GM12891 (cell line): ENCODE results near the gene SWSAP1.

Experiments
- PAX5 ChIP-seq: IDR thresholded peaks from 2 replicates; pipeline ENCODE4 v1.6.1; 2011; ENCODE audit warnings: low read length, moderate library complexity, mild to moderate bottlenecking; ENCODE audit not compliant: insufficient read depth, severe bottlenecking
- POLR2A ChIP-seq: IDR thresholded peaks from 2 replicates; pipeline ENCODE4 v1.6.1; 2011; ENCODE audit warnings: low read depth, low read length, control low read depth
- POLR2AphosphoS5 ChIP-seq: IDR thresholded peaks from 2 replicates; pipeline ENCODE4 v1.6.1; 2011; ENCODE audit warnings: low read depth, low read length, control low read depth
- POU2F2 ChIP-seq: IDR thresholded peaks from 2 replicates; pipeline ENCODE4 v1.6.1; 2011; ENCODE audit warnings: low read depth, mild to moderate bottlenecking, control low read depth, low read length, moderate library complexity
- TAF1 ChIP-seq: IDR thresholded peaks from 2 replicates; pipeline ENCODE4 v1.6.1; 2011; ENCODE audit warnings: low read depth, low read length, control low read depth

- TF ChIP-seq POLR2AphosphoS5 (no peak), POLR2A (no peak), TAF1 (no peak), POU2F2 (no peak), PAX5 (no peak)
These were observed 31.6 kb downstream of the SWSAP1 start for GRCh38 chr19:11405846-11406643.
